Urothelium cell line (cell line): ENCODE results near the gene WDFY4.

Experiments
- DNase-seq: peaks from one replicate; pipeline ENCODE4 v3.0.0; 2011; ENCODE audit warnings: low spot score, mixed read lengths
- FAIRE-seq: peaks from 2 replicates; lab custom pipeline; 2011; peaks lifted over from hg19 to GRCh38; lab: Jason Lieb, UNC

The WDFY4 gene

DNA sequence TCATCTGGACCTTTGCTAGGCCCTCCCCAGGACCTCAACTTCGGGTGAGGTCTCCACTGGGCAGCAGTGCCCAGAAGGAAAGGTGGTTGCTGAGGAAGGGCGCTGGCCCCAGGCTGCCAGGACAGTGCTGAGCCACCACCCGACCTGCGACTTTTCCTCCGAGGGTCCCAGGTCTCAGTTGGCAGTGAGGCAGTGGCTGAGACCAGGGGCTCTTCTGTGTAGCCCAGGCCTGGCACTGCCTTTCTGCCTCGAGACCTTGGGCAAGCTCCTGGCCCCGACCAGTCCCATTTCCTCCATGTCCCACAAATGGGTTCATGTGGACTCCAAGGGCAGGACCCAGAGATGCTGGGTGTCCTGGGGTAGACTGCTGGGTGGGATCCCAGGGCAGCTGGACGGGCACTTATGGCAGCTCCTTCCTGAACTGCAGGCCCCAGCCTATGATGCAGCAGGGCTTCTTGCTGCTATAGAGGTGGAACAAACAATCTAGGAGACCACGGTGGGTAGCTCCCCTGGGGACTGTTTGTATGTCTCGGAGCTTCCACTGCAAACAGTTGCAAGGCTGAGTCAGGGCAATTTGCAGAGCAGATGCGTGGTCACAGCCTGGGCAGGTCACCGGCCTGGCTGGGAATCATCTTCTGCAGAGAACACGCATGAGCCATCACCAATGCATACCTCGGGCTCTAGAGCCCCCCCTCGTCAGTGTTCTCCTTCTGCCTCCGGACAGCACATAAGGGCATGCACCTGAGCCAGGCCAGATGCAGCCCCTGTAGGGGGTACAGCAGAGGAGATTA is 272.9 kb downstream of the WDFY4 start:
- no peak for DNase-seq
- no peak for FAIRE-seq

- no peak for DNase-seq
- no peak for FAIRE-seq
Observed at GRCh38 chr10:48958598-48959190, 274.0 kb downstream of the WDFY4 start.

DNA sequence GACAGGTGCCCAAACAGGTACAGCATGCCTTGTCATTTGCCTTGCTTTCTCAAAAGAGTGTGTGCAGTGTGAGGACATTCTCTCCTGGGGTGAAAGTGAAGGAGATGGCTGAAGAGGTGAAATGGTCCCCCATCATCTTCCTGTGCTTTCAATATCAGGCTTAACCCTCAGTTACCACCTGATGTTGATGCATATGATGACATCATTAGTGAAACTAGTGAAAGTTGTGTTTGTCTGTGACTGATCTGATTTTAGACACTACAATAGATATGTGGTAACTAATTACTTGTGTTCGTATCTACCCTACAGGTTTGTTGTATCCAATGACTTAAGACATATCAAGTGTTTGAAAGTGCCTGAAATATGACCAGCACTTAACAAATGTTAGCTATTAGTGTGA is 279.4 kb downstream of the WDFY4 start:
- no peak for FAIRE-seq
- DNase-seq: no peak

DNA sequence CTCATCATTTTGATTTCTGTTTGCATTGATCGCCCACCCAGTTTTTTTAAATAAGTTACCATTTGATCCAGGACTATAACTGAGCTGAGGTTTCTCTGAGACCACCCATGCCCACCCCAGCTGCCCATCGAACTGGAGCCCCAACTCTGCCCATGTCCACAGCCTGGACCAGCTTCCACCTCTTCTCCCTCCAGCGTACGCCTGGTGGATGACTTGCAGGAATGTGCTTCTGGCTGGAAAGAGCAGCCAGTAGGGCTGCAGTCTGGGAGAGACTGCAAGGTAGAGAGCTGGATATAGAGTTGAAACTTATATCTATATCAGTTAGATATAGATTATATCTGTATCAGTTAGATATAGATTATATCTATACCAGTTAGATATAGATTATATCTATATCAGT is 280.8 kb downstream of the WDFY4 start:
- no peak for DNase-seq
- FAIRE-seq: no peak

DNA sequence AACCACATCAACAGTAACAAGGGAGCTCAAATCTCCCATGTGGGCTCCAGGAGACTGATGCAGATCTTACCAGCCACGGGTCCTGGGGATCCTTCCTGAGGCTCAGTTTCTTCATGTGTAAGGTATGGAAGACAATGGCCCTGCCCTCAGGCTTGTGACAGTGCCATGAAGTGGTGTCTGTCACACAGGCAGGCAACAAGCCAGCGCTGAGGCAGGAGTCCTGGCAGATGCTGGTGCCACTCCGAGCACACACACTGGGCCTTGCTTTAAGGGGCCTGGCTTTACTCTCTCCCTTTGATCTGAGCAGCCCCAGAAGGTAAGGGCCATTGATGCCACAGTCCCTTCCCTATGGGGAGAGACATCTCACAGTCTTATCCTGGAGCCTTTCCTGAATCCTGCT is 283.4 kb downstream of the WDFY4 start:
- FAIRE-seq (no peak), DNase-seq (no peak)

DNA sequence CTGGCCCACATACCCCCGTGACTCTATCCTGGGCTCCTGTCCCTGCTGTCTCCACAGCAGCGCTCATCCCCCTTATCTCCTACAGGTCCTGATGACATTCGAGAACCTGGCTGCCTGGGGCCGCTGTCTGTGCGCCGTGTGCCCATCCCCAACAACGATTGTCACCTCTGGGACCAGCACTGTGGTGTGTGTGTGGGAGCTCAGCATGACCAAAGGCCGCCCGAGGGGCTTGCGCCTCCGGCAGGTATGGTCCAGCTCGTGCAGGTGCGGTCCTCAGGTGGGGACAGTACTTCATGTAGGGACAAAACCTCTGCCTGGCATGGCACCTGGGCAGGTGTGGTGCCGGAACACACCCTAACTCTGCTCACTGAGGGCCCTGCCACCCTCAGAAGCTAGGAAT is 285.4 kb downstream of the WDFY4 start:
- peak; percentile 27 for FAIRE-seq
- DNase-seq: no peak

DNA sequence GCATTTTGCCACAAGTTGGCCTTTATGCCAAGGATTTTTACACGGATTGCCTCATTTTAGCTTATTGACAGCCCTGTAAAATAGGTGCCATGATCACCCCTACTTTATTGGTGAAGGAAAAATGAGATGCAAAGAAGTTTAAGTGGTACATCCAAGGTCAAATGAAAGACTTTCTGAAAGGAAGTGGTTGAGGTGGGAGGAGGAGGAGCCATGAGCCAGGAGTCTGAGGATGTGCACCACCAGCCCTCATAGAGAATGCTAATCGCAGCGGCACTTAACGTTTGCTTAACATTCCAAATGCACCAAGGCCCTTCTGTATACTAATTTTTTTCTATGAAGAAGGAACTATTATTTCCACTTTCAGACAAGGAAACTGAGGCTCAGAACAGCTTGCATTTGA is 286.0 kb downstream of the WDFY4 start:
- no peak for FAIRE-seq

DNA sequence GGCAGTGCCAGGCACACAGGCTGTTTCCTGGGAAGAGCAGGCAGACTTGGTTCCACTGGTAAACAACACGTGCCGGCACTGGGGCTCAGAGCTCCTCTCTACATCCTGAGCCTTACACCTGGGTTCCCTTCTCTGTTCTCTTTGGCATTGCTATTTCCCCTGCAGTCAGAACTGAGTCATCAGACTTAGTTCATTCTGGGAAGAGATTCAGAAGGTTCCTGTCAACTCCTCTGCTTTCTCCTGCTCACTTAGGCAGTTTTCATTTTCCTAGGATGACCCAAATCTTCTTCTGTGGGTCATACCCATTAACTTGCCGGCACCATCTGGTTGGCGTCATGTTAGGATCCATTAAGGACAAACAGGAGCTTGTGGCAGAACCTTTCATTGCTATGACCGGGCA is 288.4 kb downstream of the WDFY4 start:
- DNase-seq (no peak), FAIRE-seq (no peak)

More for the DNA sequence above, 286.0 kb downstream of the WDFY4 start:
- no peak for DNase-seq

GRCh38 chr10:48974510-48975156 is 290.0 kb downstream of the WDFY4 start:
- no peak for DNase-seq
- no peak for FAIRE-seq

DNA sequence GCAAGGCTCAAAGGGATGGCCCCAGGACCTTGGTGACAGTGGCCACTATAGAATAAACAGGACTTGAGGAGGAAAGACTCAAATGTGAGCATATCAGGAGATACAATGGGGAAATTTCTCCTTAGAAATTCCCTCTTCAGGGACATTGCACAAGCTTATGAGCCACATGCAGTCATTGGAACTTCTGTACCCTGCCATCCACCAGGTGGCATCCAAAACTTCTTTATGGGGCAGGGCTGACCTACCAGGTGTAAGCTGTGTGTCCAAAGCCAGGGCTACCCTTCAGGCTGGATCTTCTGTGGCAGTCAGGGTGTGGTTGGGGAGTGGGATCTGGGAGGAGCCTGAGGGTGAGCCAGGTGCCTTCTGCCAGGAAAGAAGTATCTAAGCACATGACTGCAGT is 291.5 kb downstream of the WDFY4 start:
- DNase-seq (no peak), FAIRE-seq (no peak)

DNA sequence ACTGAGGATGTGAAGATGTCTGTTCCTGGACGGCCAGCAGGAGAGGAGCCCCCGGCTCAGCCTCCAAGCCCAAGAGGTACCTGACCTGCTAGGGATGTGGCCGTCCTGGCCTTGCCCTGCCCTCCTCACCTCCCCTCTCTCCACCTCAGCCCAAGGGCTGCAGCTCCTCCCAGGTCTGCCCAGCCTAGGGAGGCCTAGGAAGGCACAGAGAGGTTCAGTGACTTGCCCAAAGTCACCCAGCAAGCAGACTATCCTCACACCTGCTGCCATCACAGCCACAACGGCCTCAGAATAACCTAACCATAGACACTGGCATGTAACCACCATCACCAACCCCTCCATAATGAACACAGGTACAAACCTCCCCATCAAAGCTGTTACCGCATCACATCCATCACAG is 293.6 kb downstream of the WDFY4 start:
- FAIRE-seq: no peak
- DNase-seq: no peak

DNA sequence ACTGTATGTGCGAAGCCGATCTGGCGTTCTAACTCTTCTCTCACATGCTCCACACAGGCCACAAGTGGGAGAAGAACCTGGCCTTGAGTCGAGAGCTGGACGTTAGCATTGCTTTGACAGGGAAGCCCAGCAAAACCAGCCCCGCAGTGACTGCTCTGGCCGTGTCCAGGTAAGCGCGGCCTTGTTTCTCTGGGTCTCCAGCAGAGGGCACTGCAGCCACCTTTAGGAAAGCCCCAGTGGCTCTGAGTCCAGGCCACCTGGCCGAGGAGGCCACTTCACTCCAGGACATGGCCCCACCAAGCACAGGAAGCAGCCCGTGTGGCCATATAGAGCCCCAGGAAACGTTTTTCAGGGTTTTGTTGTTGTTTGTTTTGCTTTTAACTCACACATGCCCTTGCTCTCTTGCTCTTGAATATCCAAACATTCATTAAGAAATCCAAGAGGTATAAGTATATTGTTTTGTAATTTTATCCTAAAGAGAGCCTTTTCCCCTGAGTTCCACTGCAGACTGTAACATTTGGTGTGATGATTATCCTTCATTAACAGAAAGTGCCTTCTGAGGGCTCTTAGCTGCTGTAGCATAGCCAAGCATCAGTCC is 296.7 kb downstream of the WDFY4 start:
- peak; percentile 73 for DNase-seq
- no peak for FAIRE-seq

DNA sequence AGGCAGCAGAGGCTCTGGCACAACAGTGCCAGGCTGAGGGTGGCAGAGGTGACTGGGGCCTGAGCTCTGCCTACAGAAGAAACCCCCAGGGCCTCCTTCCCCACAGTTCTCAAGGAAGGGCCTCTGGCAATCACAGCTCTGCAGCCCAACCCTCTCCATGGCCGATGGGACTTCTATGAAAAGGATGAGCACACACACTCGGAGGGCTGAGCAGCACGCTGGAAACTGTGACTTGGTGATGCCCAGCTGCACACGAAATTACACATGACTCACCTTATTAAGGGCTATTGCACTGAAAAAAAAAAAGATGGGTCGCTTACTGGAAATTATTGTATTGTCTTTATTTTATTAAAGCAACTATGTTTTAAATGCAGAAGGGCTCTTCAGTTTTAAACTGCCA is 297.9 kb downstream of the WDFY4 start:
- FAIRE-seq (no peak), DNase-seq (no peak)

DNA sequence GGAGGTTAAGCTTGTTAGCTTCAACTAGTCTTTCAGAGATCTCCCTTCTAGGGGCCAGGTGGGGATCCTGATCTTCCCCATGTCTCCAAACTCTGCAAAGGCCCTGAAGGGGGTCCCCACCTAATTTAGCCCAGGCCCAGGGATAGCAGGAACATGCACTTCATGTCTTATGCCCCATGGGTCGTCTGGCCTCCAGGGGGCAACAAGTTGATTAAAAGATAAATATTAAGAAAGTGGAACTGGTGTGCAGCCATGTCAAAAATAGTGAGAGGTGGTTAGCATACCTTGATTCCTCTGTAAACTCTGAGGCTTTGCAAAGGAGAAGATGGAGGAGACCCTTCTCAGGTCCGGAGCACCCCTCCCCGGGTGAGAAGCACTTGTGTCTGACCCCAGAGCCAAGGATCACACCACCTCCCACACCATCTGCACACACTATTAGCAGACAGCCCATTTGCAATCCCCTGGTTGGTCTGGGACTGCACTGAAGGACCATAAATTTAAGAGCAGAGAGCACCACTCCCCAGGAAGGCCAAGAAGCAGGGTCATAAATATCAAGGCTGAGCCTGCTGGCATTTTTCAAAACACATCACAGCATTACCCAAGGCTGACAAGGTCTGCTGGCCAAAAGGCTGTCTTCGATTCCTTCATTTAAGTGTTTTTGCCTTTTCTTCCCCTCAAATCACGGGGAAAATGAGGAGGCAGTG is 299.1 kb downstream of the WDFY4 start:
- no peak for FAIRE-seq
- no peak for DNase-seq

DNA sequence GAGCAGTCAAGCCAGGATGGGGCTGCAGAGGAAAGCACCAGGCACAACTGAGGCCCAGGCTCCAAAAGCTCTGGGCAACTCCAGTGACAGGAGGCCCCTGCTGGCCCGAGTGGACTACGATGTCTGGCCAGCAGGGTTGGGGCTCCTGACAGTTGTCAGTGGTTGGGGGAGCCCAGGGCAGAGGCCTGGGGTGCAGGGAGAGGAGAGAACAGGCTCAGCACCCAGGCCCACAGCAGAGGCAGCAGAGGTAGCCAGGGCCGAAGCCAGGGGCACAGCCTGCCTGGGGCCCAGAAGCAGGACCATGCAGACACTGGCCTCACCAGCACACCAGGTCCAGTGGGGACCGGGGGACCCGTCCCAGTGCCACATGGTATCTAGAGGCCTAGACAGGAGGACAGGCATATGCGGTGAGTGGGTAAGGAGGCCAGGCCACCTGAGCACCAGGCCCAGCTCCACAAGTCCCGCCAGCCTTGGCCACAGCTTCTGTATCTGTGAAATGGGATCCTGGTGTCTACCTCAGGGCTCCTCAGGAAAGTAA is 301.0 kb downstream of the WDFY4 start:
- no peak for FAIRE-seq
- no peak for DNase-seq

GRCh38 chr10:48990226-48990625 is 305.6 kb downstream of the WDFY4 start:
- DNase-seq (no peak), FAIRE-seq (no peak)

DNA sequence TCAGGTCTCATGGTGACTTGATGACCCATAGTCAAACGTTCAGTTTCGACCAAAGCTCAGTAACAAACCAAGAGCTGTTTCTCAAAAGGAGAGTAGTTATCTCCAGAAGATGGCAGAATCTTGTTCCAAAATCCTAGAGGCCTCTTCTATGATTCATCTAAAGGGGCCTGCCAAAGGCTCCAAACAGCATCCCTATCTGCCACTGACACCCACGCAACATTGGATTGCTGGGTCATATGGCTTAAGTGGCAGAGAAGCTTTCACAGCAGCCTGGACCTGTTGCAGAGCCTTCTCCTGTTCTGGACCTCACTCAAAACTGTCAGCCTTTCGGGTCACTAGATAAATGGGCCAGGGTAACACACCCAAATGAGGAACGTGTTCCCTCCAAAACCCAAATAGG is 309.0 kb downstream of the WDFY4 start:
- FAIRE-seq (no peak), DNase-seq (no peak)

DNA sequence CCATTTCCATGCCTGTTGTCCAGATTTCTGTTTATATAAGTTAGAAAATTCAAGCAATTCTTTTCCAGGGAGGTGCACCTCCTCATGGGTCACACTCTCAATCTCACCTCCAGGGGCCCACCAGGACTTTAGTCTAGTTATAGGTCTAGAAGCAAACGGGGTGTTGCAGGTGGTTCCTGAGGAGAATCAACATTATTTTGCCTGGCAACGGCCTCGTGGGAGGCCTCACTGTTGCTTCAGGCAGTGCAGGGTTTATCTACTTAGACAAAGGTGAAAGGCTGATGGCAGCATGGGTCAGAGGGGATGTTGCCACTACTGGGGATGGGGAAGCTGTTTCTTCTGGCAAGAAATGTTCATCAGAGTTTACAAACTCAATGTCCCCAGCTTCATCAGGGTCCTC is 311.7 kb downstream of the WDFY4 start:
- no peak for FAIRE-seq
- DNase-seq: no peak

GRCh38 chr10:48999346-48999745 is 314.7 kb downstream of the WDFY4 start:
- DNase-seq (no peak), FAIRE-seq (peak; percentile 17)

- DNase-seq (no peak), FAIRE-seq (no peak)
Observed at GRCh38 chr10:49000437-49001398, 316.0 kb downstream of the WDFY4 start.
